GM18909 (cell line): ENCODE results near the gene HIP1R.
"Not testable (repeated sequence)": the region's sequence is repeated elsewhere in the genome, so short reads cannot be mapped to it uniquely, and the experiment has no call there.

Experiments used
- ATAC-seq: cut with Tn5 transposase; IDR thresholded peaks from one replicate; pipeline ENCODE4 v1.9.1; 2021; ENCODE audit warnings: mild to moderate bottlenecking; ENCODE audit not compliant: unreplicated experiment, poor library complexity

HIP1R gene, protein sequence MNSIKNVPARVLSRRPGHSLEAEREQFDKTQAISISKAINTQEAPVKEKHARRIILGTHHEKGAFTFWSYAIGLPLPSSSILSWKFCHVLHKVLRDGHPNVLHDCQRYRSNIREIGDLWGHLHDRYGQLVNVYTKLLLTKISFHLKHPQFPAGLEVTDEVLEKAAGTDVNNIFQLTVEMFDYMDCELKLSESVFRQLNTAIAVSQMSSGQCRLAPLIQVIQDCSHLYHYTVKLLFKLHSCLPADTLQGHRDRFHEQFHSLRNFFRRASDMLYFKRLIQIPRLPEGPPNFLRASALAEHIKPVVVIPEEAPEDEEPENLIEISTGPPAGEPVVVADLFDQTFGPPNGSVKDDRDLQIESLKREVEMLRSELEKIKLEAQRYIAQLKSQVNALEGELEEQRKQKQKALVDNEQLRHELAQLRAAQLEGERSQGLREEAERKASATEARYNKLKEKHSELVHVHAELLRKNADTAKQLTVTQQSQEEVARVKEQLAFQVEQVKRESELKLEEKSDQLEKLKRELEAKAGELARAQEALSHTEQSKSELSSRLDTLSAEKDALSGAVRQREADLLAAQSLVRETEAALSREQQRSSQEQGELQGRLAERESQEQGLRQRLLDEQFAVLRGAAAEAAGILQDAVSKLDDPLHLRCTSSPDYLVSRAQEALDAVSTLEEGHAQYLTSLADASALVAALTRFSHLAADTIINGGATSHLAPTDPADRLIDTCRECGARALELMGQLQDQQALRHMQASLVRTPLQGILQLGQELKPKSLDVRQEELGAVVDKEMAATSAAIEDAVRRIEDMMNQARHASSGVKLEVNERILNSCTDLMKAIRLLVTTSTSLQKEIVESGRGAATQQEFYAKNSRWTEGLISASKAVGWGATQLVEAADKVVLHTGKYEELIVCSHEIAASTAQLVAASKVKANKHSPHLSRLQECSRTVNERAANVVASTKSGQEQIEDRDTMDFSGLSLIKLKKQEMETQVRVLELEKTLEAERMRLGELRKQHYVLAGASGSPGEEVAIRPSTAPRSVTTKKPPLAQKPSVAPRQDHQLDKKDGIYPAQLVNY

GRCh38 chr12:122834921-122835749 lies at the start of gene HIP1R:
TSS of gene HIP1R (plus strand) at chr12:122835457. CDS start at chr12:122835551, 94 bp downstream.
- peak; percentile 41 for ATAC-seq

DNA sequence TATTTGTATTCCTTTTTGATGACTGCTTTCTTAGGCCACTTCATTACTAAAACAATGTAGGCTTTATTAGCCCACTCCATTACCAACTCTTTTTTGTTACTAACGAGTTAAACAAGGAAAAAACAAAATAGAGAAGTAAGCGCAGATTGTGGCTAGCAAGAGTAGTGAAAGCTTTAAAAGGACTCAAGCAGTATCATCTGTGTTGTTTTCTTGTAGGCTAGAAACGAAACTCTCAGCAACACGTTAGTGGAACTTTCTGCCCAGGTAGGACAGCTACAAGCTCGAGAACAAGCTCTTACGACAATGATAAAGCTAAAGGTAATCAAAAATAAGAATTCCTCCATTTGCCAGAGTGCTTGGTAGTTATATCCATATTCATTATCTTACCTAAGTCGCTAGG lies 49.8 kb upstream of the HIP1R start:
- no peak for ATAC-seq

- no peak for ATAC-seq
These were observed 46.9 kb upstream of the HIP1R start for GRCh38 chr12:122788387-122788786.

GRCh38 chr12:122789637-122790036 lies 45.6 kb upstream of the HIP1R start:
- ATAC-seq, result no peak

GRCh38 chr12:122790393-122791075 lies 44.7 kb upstream of the HIP1R start:
- no peak for ATAC-seq

DNA sequence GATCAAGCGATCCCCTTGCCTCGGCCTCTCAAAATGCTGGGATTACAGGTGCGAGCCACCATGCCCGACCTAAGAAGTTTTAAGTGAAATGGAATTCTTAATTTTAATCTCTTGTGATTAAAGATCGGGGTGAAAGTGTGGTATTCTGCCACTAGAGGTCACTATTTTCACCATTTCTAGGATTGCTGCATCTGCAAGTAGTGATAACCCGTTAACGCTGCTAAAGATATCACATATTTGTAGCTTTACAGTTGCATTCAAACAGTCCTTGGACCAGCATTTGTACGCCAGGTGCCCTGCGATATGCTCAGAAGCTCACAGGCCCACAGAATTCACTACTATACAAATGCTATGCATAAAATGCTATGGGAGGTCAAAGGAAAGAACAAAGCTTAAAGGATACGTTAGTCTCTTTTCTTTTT lies 41.6 kb upstream of the HIP1R start:
- ATAC-seq, result no peak

- no peak for ATAC-seq
These were observed 39.5 kb upstream of the HIP1R start for GRCh38 chr12:122795807-122796206.

- no peak for ATAC-seq
These were observed 35.5 kb upstream of the HIP1R start for GRCh38 chr12:122799641-122800243.

GRCh38 chr12:122803937-122804336 lies 31.3 kb upstream of the HIP1R start:
- no peak for ATAC-seq

DNA sequence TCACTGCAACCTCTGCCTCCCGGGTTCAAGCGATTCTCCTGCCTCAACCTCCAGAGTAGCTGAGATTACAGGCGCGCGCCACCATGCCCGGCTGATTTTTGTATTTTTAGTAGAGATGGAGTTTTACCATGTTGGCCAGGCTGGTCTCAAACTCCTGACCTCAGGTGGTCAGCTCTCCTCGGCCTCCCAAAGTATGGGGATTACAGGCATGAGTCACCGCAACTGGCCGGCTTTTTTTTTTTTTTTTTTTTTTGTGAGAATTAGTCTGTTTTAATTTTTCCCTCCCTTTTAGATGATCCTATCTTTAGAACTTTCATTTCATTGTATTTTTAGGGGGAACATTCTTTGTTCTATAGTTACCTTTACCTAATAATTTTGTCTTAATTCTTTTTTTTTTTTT lies 30.3 kb upstream of the HIP1R start:
- ATAC-seq, result not testable (repeated sequence)

- ATAC-seq, result no peak
These were observed 27.6 kb upstream of the HIP1R start for GRCh38 chr12:122807651-122808050.

DNA sequence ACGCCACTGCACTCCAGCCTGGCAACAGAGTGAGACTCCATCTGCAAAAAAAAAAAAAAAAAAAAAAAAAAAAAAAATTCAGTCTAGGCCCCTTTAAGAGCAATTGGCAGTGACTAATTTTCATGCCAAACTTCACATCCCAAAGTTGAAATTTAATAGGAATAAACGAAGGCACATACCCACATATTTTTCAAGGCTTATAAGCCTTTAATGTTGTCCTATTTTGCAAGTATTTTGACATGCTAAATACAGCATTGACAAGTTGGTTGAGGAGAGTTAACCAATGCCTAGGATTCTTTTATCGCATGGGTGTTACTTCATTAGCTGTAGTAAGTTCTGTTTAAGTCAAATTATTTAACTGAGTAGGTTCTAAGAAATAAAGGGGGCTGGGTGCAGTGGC lies 23.5 kb upstream of the HIP1R start:
- no peak for ATAC-seq

DNA sequence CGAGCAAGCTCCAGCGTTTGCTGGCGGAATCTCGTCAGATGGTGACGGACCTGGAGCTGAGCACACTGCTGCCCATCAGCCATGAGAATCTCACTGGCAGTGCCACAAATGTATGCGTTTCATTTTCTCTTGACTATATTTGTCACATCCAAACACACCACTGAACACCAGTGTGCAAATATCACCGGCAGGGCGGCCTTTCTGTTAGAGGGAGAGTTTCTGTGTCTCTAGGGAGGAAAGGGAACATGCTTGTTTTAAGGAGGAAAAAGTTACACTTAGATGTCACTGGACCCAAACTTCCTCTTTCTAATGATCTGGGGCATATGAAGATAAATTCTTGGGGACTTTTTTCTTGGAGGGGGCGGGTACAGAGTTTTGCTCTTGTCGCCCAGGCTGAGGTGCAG lies 21.9 kb upstream of the HIP1R start:
- ATAC-seq, result no peak

- no peak for ATAC-seq
These were observed 16.0 kb upstream of the HIP1R start for GRCh38 chr12:122819209-122819785.

- ATAC-seq, result no peak
These were observed 15.1 kb upstream of the HIP1R start for GRCh38 chr12:122820138-122820537.

DNA sequence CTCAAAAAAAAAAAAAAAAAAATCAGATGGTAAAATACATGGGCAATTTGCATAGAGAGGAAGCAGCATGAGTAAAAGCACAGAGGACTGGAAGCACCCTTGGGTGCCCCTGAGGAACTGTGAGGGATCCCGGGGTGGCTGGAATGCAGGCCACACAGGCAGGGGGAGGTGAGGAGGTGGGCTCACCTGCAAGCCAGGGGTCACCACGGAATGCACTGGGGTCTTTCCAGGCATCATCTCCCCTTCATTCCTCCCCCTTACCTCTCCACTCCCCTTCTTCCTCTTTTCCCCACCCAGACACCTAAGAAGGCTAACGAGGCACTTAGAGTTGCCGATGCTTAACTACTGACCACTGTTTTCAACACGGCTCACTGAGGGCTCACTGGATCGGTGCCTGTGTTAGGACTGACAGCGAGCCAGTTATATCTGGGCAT lies 14.4 kb upstream of the HIP1R start:
- ATAC-seq, result peak; percentile 45

DNA sequence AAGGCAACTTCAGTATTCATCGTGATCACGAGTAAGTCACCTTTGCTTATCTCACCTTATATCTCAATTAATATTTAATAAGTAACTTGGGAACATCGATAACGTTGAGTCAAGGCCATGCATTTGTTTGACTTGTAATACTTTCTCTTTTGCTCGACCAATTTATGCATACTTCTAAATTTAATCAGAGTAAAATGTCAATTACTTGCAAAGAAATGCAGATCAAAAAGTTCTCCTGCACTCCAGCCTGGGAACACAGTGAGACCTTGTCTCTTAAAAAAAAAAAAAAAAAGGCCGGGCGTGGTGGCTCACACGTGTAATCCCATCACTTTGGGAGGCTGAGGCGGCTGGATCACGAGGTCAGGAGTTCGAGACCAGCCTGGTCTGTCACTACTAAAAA lies 11.8 kb upstream of the HIP1R start:
- ATAC-seq, result no peak

GRCh38 chr12:122825773-122826724 lies 9.2 kb upstream of the HIP1R start:
- ATAC-seq, result no peak
